Fibroblast of villous mesenchyme (primary cell): ENCODE results near the gene LMO7. TPM values are rescaled to one million over a fixed set of nuclear protein-coding genes. Genes with fewer than 3 reads are reported as not detected.

Source experiments
- DNase-seq: peaks from one replicate; pipeline ENCODE4 v3.0.0-alpha.2; 2010; ENCODE audit warnings: low read depth
- H3K4me3 ChIP-seq: 2 replicates; pipeline ENCODE4 v1.5.1; 2011; ENCODE audit warnings: low read depth, mild to moderate bottlenecking, low read length
- CTCF ChIP-seq: IDR thresholded peaks from 2 replicates; pipeline ENCODE4 v1.5.1; 2012; ENCODE audit warnings: low read depth, mild to moderate bottlenecking, low read length; ENCODE audit not compliant: insufficient read depth
- total RNA-seq: library from RNA; depleted of rRNA; stranded (reverse); fragments of >200 nt; gene quantifications from 2 replicates; pipeline ENCODE4 v1.2.3, GENCODE V29; 2012

LMO7 gene
- total RNA-seq, 1 donor = 174 TPM

- no peak for DNase-seq
These were observed 225.7 kb downstream of the LMO7 start for GRCh38 chr13:75861786-75862185.

GRCh38 chr13:75864718-75865117, 228.6 kb downstream of the LMO7 start:
- H3K4me3 ChIP-seq = no peak overlapping the region
- DNase-seq = peak; percentile 96
- no peak for TF ChIP-seq CTCF

More at GRCh38 chr13:75861786-75862185, 225.7 kb downstream of the LMO7 start:
- no peak for TF ChIP-seq CTCF
- no peak overlapping the region for H3K4me3 ChIP-seq

GRCh38 chr13:75867379-75868117, 231.4 kb downstream of the LMO7 start:
- H3K4me3 ChIP-seq = no peak overlapping the region
- no peak for DNase-seq
- TF ChIP-seq CTCF = no peak

- DNase-seq = no peak
- TF ChIP-seq CTCF = no peak
- no peak overlapping the region for H3K4me3 ChIP-seq
These were observed 233.9 kb downstream of the LMO7 start for GRCh38 chr13:75869981-75870380.

GRCh38 chr13:75870397-75870903, 234.3 kb downstream of the LMO7 start:
- H3K4me3 ChIP-seq = peak overlapping the region; percentile 59

DNA sequence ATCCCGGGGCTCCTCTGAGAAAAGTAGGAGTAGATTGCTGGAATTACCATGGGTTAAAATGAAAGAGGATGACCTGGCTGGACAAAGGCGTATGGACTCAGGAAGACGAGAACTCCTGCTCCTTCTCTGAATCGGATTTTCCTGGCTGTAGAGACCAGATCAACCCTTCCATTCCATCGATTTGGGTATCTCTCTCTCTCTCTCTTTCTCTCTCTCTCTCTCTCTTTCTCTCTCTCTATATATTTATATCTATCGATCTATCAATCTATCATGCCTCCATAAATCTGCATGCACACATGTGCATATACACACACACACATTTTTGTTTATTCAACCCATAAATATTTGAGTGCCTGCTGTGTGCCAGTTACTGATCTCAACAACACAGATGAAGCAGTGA, 234.9 kb downstream of the LMO7 start:
- no peak for TF ChIP-seq CTCF
- H3K4me3 ChIP-seq = peak overlapping the region; percentile 59
- no peak for DNase-seq

More at GRCh38 chr13:75870397-75870903, 234.3 kb downstream of the LMO7 start:
- DNase-seq = peak; percentile 38
- peak; percentile 78 for TF ChIP-seq CTCF

GRCh38 chr13:75872980-75873379, 236.8 kb downstream of the LMO7 start:
- no peak for TF ChIP-seq CTCF

More at GRCh38 chr13:75872980-75873379, 236.8 kb downstream of the LMO7 start:
- no peak for DNase-seq
- no peak overlapping the region for H3K4me3 ChIP-seq
